H9 (cell line): ENCODE measurements around the gene TAOK2. TPM values are rescaled to one million over a fixed set of nuclear protein-coding genes. Genes with fewer than 3 reads are reported as not detected.
A peak's percentile ranks its signal among the peaks of the same experiment; 100 is the strongest.

Experiments used
- DNase-seq: peaks from one replicate; pipeline ENCODE4 v3.0.0-alpha.2; 2017
- H2AFZ ChIP-seq: one replicate; pipeline ENCODE4 v1.6.1; 2013; ENCODE audit warnings: mild to moderate bottlenecking, low read length, control low read depth, moderate library complexity
- H2AK5ac ChIP-seq: 2 replicates; pipeline ENCODE4 v1.6.1; 2013; ENCODE audit warnings: low read length, control low read depth, mixed read lengths; ENCODE audit not compliant: insufficient read length
- H2BK120ac ChIP-seq: one replicate; pipeline ENCODE4 v1.6.1; 2013; ENCODE audit warnings: low read depth, mild to moderate bottlenecking, low read length, control low read depth, inconsistent platforms; ENCODE audit not compliant: poor library complexity, severe bottlenecking
- H2BK12ac ChIP-seq: 2 replicates; pipeline ENCODE4 v1.6.1; 2013; ENCODE audit warnings: low read length, control low read depth, mixed read lengths, low read depth; ENCODE audit not compliant: insufficient read length
- H2BK15ac ChIP-seq: 2 replicates; pipeline ENCODE4 v1.6.1; 2013; ENCODE audit warnings: low read depth, low read length, control low read depth
- H2BK20ac ChIP-seq: one replicate; pipeline ENCODE4 v1.6.1; 2013; ENCODE audit warnings: low read depth, mild to moderate bottlenecking, low read length, control low read depth, inconsistent platforms; ENCODE audit not compliant: poor library complexity, severe bottlenecking
- H2BK5ac ChIP-seq: 2 replicates; pipeline ENCODE4 v1.6.1; 2013; ENCODE audit warnings: low read length, control low read depth, mixed read lengths; ENCODE audit not compliant: insufficient read length
- H3K14ac ChIP-seq: 2 replicates; pipeline ENCODE4 v1.6.1; 2013; ENCODE audit warnings: low read length, control low read depth; ENCODE audit not compliant: insufficient read depth
- H3K18ac ChIP-seq: 2 replicates; pipeline ENCODE4 v1.6.1; 2013; ENCODE audit warnings: low read depth, mild to moderate bottlenecking, mixed read lengths, low read length, control low read depth; ENCODE audit not compliant: insufficient read length
- H3K23ac ChIP-seq: 2 replicates; pipeline ENCODE4 v1.6.1; 2013; ENCODE audit warnings: low read length, control low read depth, mixed read lengths, low read depth; ENCODE audit not compliant: insufficient read length
- H3K23me2 ChIP-seq: 2 replicates; pipeline ENCODE4 v1.6.1; 2013; ENCODE audit warnings: low read depth, mild to moderate bottlenecking, mixed read lengths, low read length, control low read depth; ENCODE audit not compliant: insufficient read length, poor library complexity, severe bottlenecking
- H3K27ac ChIP-seq: 2 replicates; pipeline ENCODE4 v1.5.1; 2013; ENCODE audit warnings: low read length, control low read depth, mixed read lengths, low read depth; ENCODE audit not compliant: insufficient read length
- H3K27me3 ChIP-seq: 2 replicates; pipeline ENCODE4 v1.6.1; 2013; ENCODE audit warnings: low read length, control low read depth, inconsistent platforms; ENCODE audit not compliant: insufficient read depth
- H3K4ac ChIP-seq: 2 replicates; pipeline ENCODE4 v1.6.1; 2013; ENCODE audit warnings: low read depth, mild to moderate bottlenecking, control low read depth, inconsistent platforms, low read length, moderate library complexity
- H3K4me1 ChIP-seq: 2 replicates; pipeline ENCODE4 v1.6.1; 2013; ENCODE audit warnings: low read length, control low read depth, inconsistent platforms; ENCODE audit not compliant: insufficient read depth
- H3K4me2 ChIP-seq: 2 replicates; pipeline ENCODE4 v1.6.1; 2013; ENCODE audit warnings: low read length, control low read depth, mixed read lengths; ENCODE audit not compliant: insufficient read length, insufficient read depth
- H3K56ac ChIP-seq: 2 replicates; pipeline ENCODE4 v1.6.1; 2013; ENCODE audit warnings: low read depth, mild to moderate bottlenecking, mixed read lengths, low read length, control low read depth; ENCODE audit not compliant: insufficient read length
- H3K79me1 ChIP-seq: 2 replicates; pipeline ENCODE4 v1.6.1; 2013; ENCODE audit warnings: low read depth, mild to moderate bottlenecking, moderate library complexity, low read length, control low read depth, inconsistent platforms; ENCODE audit not compliant: insufficient read depth, poor library complexity, severe bottlenecking
- H3K79me2 ChIP-seq: 2 replicates; pipeline ENCODE4 v1.6.1; 2013; ENCODE audit warnings: low read length, control low read depth, inconsistent platforms; ENCODE audit not compliant: insufficient read depth
- H3K9ac ChIP-seq: 2 replicates; pipeline ENCODE4 v1.6.1; 2013; ENCODE audit warnings: low read length, control low read depth, mixed read lengths; ENCODE audit not compliant: insufficient read length; ENCODE audit errors: extremely low read depth
- H3K9me3 ChIP-seq: one replicate; pipeline ENCODE4 v1.6.1; 2013; ENCODE audit warnings: low read depth, low read length, inconsistent platforms; ENCODE audit not compliant: control insufficient read depth
- H3T11ph ChIP-seq: one replicate; pipeline ENCODE4 v1.6.1; 2013; ENCODE audit warnings: mild to moderate bottlenecking, low read length, control low read depth, inconsistent platforms
- H4K20me1 ChIP-seq: one replicate; pipeline ENCODE4 v1.6.1; 2013; ENCODE audit not compliant: control insufficient read depth, insufficient read length, insufficient read depth
- H4K5ac ChIP-seq: 2 replicates; pipeline ENCODE4 v1.6.1; 2013; ENCODE audit warnings: low read depth, mild to moderate bottlenecking, mixed read lengths, low read length, control low read depth; ENCODE audit not compliant: insufficient read length
- H4K8ac ChIP-seq: replicated peaks from 2 replicates; pipeline ENCODE4 v1.6.1; 2013; ENCODE audit warnings: low read length, control low read depth, mixed read lengths, low read depth; ENCODE audit not compliant: insufficient read length
- H4K91ac ChIP-seq: 2 replicates; pipeline ENCODE4 v1.6.1; 2013; ENCODE audit warnings: low read depth, mild to moderate bottlenecking, moderate library complexity, mixed read lengths, low read length, control low read depth; ENCODE audit not compliant: insufficient read length
- H3K27ac Mint-ChIP-seq, 3 experiments: 2 replicates in 2 of 3; 3 replicates in 1 of 3; pipeline ENCODE4 v1.8.0; 2020 to 2021; ENCODE audit warnings: mixed read lengths in 3 of 3, mild to moderate bottlenecking in 1 of 3, moderate library complexity in 1 of 3
- H3K27me3 Mint-ChIP-seq: 2 replicates; pipeline ENCODE4 v1.8.0; 2021; ENCODE audit warnings: low read depth, mild to moderate bottlenecking, moderate library complexity, mixed read lengths
- H3K36me3 Mint-ChIP-seq, 3 experiments: 2 replicates in 2 of 3; 3 replicates in 1 of 3; pipeline ENCODE4 v1.8.0; 2020 to 2021; ENCODE audit warnings: low read depth in 3 of 3, mixed read lengths in 3 of 3; ENCODE audit not compliant: insufficient read depth in 1 of 3
- H3K4me1 Mint-ChIP-seq, 2 experiments: 2 replicates each; pipeline ENCODE4 v1.8.0; 2020; ENCODE audit warnings: mixed read lengths in 2 of 2
- H3K4me3 Mint-ChIP-seq, 2 experiments: 2 replicates in 1 of 2; 3 replicates in 1 of 2; pipeline ENCODE4 v1.8.0; 2020 to 2021; ENCODE audit warnings: mild to moderate bottlenecking in 2 of 2, mixed read lengths in 2 of 2, moderate library complexity in 1 of 2
- H3K9me3 Mint-ChIP-seq, 2 experiments: 2 replicates in 1 of 2; 3 replicates in 1 of 2; pipeline ENCODE4 v1.8.0; 2020; ENCODE audit warnings: mild to moderate bottlenecking in 2 of 2, mixed read lengths in 2 of 2, moderate library complexity in 1 of 2
- CTCF ChIP-seq: fragments of 200-600 bp; sonication (generic); conservative IDR thresholded peaks from 3 replicates; pipeline ENCODE4 v1.8.0; 2021; ENCODE audit warnings: antibody characterized with exemption, mild to moderate bottlenecking
- WGBS: extraction: QIAGEN DNeasy Blood & Tissue Kit; methylation state at CpG from one replicate; pipeline ENCODE4 v1.1.7; 2013; ENCODE audit warnings: missing lambda C conversion rate, low lambda C conversion rate, mixed read lengths; ENCODE audit not compliant: insufficient read length; ENCODE audit errors: extremely low coverage; 5-methylcytosine and 5-hydroxymethylcytosine counted together
- total RNA-seq: library from RNA; stranded (reverse); gene quantifications from 2 replicates; pipeline ENCODE4 v1.2.1, GENCODE V29; 2021

The TAOK2 gene
- total RNA-seq, 1 experiment from 2014 or later: 43.9 TPM

GRCh38 chr16:30004424-30004776, 30.7 kb downstream of the TAOK2 start:
- Histone ChIP-seq H3K79me1 (no peaks in the 10 kb centered on the region), H3K79me2 (no peaks in the 10 kb centered on the region), H3T11ph (no peak overlapping the region), H3K27me3 (no peaks in the 10 kb centered on the region), H2AFZ (no peak overlapping the region), H3K18ac (no peak overlapping the region), H3K14ac (no peak overlapping the region), H3K27ac (no peak overlapping the region), H3K23ac (no peak overlapping the region), H2BK120ac (no peak overlapping the region), H3K4me1 (peaks cover 2% of the 10 kb centered on the region; the same call in 1 of the 2 replicates), H3K56ac (no peak overlapping the region), H4K91ac (no peak overlapping the region), H4K20me1 (no peaks in the 10 kb centered on the region), H3K9ac (no peak overlapping the region), H4K8ac (no peak overlapping the region), H4K5ac (no peak overlapping the region), H3K9me3 (no peaks in the 10 kb centered on the region), H2BK5ac (no peak overlapping the region), H3K4ac (no peak overlapping the region), H2BK20ac (no peak overlapping the region), H2BK15ac (no peak overlapping the region), H2BK12ac (no peak overlapping the region), H3K23me2 (peaks cover 5% of the 10 kb centered on the region), H3K4me2 (no peak overlapping the region), H2AK5ac (no peak overlapping the region)
- Mint-ChIP-seq H3K4me1 (peaks cover 0 to 25% of the 10 kb centered on the region in 2 experiments; a peak in 2 of 4 replicates), H3K27ac (peak overlapping the region in 2 of 3 experiments; percentile 63 to 80; a peak in 2 of 7 replicates), H3K27me3 (peaks cover 14% of the 10 kb centered on the region), H3K9me3 (no peaks in the 10 kb centered on the region; a peak in 1 of 5 replicates), H3K4me3 (peak overlapping the region in 1 of 2 experiments; percentile 17; a peak in 1 of 5 replicates), H3K36me3 (peaks cover 20 to 32% (median 24%) of the 10 kb centered on the region in 3 experiments)
- DNase-seq: no peak
- no peak for TF ChIP-seq CTCF
- WGBS: no CpG with 5 or more reads among the region's 19 CpGs
